GM23338 (cell line): ENCODE data around the gene NTM. TPM values are rescaled to one million over a fixed set of nuclear protein-coding genes. Genes with fewer than 3 reads are reported as not detected.

Source experiments
- ATAC-seq: fragments of 200-7000 bp; cut with Tn5 transposase; 3 replicates; pipeline ENCODE4 v1.9.1; 2020
- DNase-seq: peaks from one replicate; pipeline ENCODE4 v3.0.0-alpha.2; 2015; ENCODE audit warnings: low spot score
- H2AFZ ChIP-seq: fragments of 200-600 bp; sonication (generic); 2 replicates; pipeline ENCODE4 v1.8.0; 2016; ENCODE audit warnings: antibody characterized with exemption, mild to moderate bottlenecking, moderate library complexity
- H3F3A ChIP-seq: fragments of 200-600 bp; sonication (generic); replicated peaks from 2 replicates; pipeline ENCODE4 v1.8.0; 2017; ENCODE audit warnings: antibody characterized with exemption, mixed run types, low read depth
- H3K27ac ChIP-seq: fragments of 200-600 bp; sonication (generic); 2 replicates; pipeline ENCODE4 v1.6.1; 2016; ENCODE audit warnings: low read depth
- H3K27me3 ChIP-seq: fragments of 200-600 bp; sonication (generic); 2 replicates; pipeline ENCODE4 v1.8.0; 2016; ENCODE audit warnings: mild to moderate bottlenecking, mixed run types, moderate library complexity; ENCODE audit not compliant: insufficient read depth
- H3K36me3 ChIP-seq: fragments of 200-600 bp; sonication (generic); 2 replicates; pipeline ENCODE4 v1.8.0; 2016; ENCODE audit warnings: mild to moderate bottlenecking; ENCODE audit not compliant: insufficient read depth
- H3K4me1 ChIP-seq: fragments of 200-600 bp; sonication (generic); 2 replicates; pipeline ENCODE4 v1.8.0; 2016; ENCODE audit warnings: mild to moderate bottlenecking, moderate library complexity; ENCODE audit not compliant: insufficient read depth
- H3K4me2 ChIP-seq: fragments of 200-600 bp; sonication (generic); 2 replicates; pipeline ENCODE4 v1.7.1; 2017; ENCODE audit warnings: mixed run types
- H3K4me3 ChIP-seq: fragments of 200-600 bp; sonication (generic); 2 replicates; pipeline ENCODE4 v1.6.1; 2016; ENCODE audit warnings: mixed run types
- H3K79me2 ChIP-seq: fragments of 200-600 bp; sonication (generic); replicated peaks from 2 replicates; pipeline ENCODE4 v1.8.0; 2017; ENCODE audit warnings: mild to moderate bottlenecking; ENCODE audit not compliant: insufficient read depth
- H3K9me2 ChIP-seq: fragments of 200-600 bp; sonication (generic); 2 replicates; pipeline ENCODE4 v1.8.0; 2017; ENCODE audit not compliant: insufficient read depth
- H4K20me1 ChIP-seq: fragments of 200-600 bp; sonication (generic); replicated peaks from 2 replicates; pipeline ENCODE4 v1.8.0; 2017; ENCODE audit warnings: mild to moderate bottlenecking; ENCODE audit not compliant: insufficient read depth
- H3K27ac Mint-ChIP-seq: 2 replicates; pipeline ENCODE4 v1.8.0; 2020; ENCODE audit warnings: inconsistent platforms, mild to moderate bottlenecking, moderate library complexity, mixed read lengths
- H3K27me3 Mint-ChIP-seq: 3 replicates; pipeline ENCODE4 v1.8.0; 2022; ENCODE audit warnings: low read depth, mild to moderate bottlenecking, moderate library complexity, mixed read lengths, inconsistent platforms; ENCODE audit not compliant: insufficient read depth, poor library complexity
- H3K36me3 Mint-ChIP-seq: 3 replicates; pipeline ENCODE4 v1.8.0; 2021; ENCODE audit warnings: low read depth, mild to moderate bottlenecking, inconsistent platforms, moderate library complexity, mixed read lengths
- H3K4me1 Mint-ChIP-seq: 3 replicates; pipeline ENCODE4 v1.8.0; 2020; ENCODE audit warnings: mild to moderate bottlenecking, inconsistent platforms, mixed read lengths
- H3K4me3 Mint-ChIP-seq: 3 replicates; pipeline ENCODE4 v1.8.0; 2021; ENCODE audit warnings: moderate library complexity, mild to moderate bottlenecking, inconsistent platforms, mixed read lengths
- H3K9me3 Mint-ChIP-seq: 3 replicates; pipeline ENCODE4 v1.8.0; 2020; ENCODE audit warnings: moderate library complexity, mild to moderate bottlenecking, inconsistent platforms, mixed read lengths
- CREB1 ChIP-seq: fragments of 250-450 bp; sonication (Bioruptor Pico); IDR thresholded peaks from 2 replicates; pipeline ENCODE4 v1.5.0; 2020; ENCODE audit warnings: low read depth, mild to moderate bottlenecking, moderate library complexity
- CTCF ChIP-seq, 2 experiments: fragments of 200-600 bp in 1 of 2; sonication (generic) in 1 of 2; conservative IDR thresholded peaks; 2 replicates each; pipeline versions ENCODE4 v1.5.1 to v1.6.1; 2016 to 2017; ENCODE audit warnings: antibody characterized with exemption in 2 of 2, low read depth in 2 of 2, mild to moderate bottlenecking in 2 of 2, moderate library complexity in 1 of 2
- EZH2 ChIP-seq: fragments of 200-600 bp; sonication (generic); IDR thresholded peaks from one replicate; pipeline ENCODE4 v1.8.0; 2017; ENCODE audit warnings: antibody characterized with exemption, mild to moderate bottlenecking, low read depth; ENCODE audit not compliant: unreplicated experiment
- EZH2phosphoT487 ChIP-seq: fragments of 200-600 bp; sonication (generic); IDR thresholded peaks from one replicate; pipeline ENCODE4 v1.8.1; 2018; ENCODE audit warnings: antibody characterized with exemption; ENCODE audit not compliant: unreplicated experiment
- NANOG ChIP-seq: IDR thresholded peaks from 2 replicates; pipeline ENCODE4 v1.6.1; 2016; ENCODE audit warnings: antibody characterized with exemption, borderline replicate concordance
- POLR2AphosphoS5 ChIP-seq: IDR thresholded peaks from 2 replicates; pipeline ENCODE4 v1.6.1; 2016; ENCODE audit warnings: antibody characterized with exemption, low read depth
- REST ChIP-seq: IDR thresholded peaks from one replicate; pipeline ENCODE4 v1.6.1; 2018; ENCODE audit warnings: antibody characterized with exemption; ENCODE audit not compliant: unreplicated experiment
- STAT1 ChIP-seq: IDR thresholded peaks from one replicate; pipeline ENCODE4 v1.6.1; 2016; ENCODE audit warnings: antibody characterized with exemption; ENCODE audit not compliant: unreplicated experiment
- ZNF114 ChIP-seq: fragments of 250-450 bp; sonication (Bioruptor Pico); IDR thresholded peaks from 2 replicates; pipeline ENCODE4 v1.5.0; 2020; ENCODE audit warnings: mild to moderate bottlenecking, moderate library complexity
- polyA plus RNA-seq: library from polyadenylated mRNA; unstranded; fragments of >200 nt; fragmentation: Nextera tagmentation; extraction: Ambion mirVana; gene quantifications from 2 replicates; pipeline ENCODE4 v1.2.1, GENCODE V29; 2016
- total RNA-seq: library from RNA; depleted of rRNA; stranded (reverse); fragments of >200 nt; shearing (Covaris generic); gene quantifications from 2 replicates; pipeline ENCODE4 v1.2.3, GENCODE V29; 2014

Gene NTM
- total and polyA plus RNA-seq, 2 experiments from 2014 or later, result 10.6 to 14.6 TPM

- Mint-ChIP-seq H3K4me3 (no peak overlapping the region), H3K9me3 (no peaks in the 10 kb centered on the region), H3K27me3 (peaks cover 6% of the 10 kb centered on the region), H3K27ac (no peak overlapping the region), H3K36me3 (no peaks in the 10 kb centered on the region), H3K4me1 (peaks cover 59% of the 10 kb centered on the region)
- Histone ChIP-seq H2AFZ (no peak overlapping the region), H3K4me2 (no peak overlapping the region), H3K79me2 (no peaks in the 10 kb centered on the region), H3K27ac (no peak overlapping the region), H3K36me3 (no peaks in the 10 kb centered on the region), H3F3A (no peaks in the 10 kb centered on the region), H3K4me1 (peaks cover 38% of the 10 kb centered on the region), H3K27me3 (no peaks in the 10 kb centered on the region), H3K9me2 (no peaks in the 10 kb centered on the region), H4K20me1 (no peaks in the 10 kb centered on the region), H3K4me3 (no peak overlapping the region)
- DNase-seq, result no peak
- no peak for ATAC-seq
- TF ChIP-seq NANOG (no peak), POLR2AphosphoS5 (no peak), REST (no peak), ZNF114 (CRISPR knock-in tag) (no peak)
Measured at GRCh38 chr11:131642756-131643531, 272.5 kb downstream of the NTM start.

- Histone ChIP-seq H3K4me3 (no peak overlapping the region), H3K27me3 (no peaks in the 10 kb centered on the region), H4K20me1 (no peaks in the 10 kb centered on the region), H3K27ac (no peak overlapping the region), H2AFZ (no peak overlapping the region), H3K9me2 (no peaks in the 10 kb centered on the region; the same call in 1 of the 2 replicates), H3K4me1 (peaks cover 38% of the 10 kb centered on the region), H3K4me2 (no peak overlapping the region), H3F3A (no peaks in the 10 kb centered on the region), H3K79me2 (no peaks in the 10 kb centered on the region), H3K36me3 (no peaks in the 10 kb centered on the region)
- Mint-ChIP-seq H3K36me3 (no peaks in the 10 kb centered on the region), H3K4me1 (peaks cover 56% of the 10 kb centered on the region), H3K27ac (no peak overlapping the region), H3K4me3 (no peak overlapping the region), H3K27me3 (peaks cover 6% of the 10 kb centered on the region), H3K9me3 (no peaks in the 10 kb centered on the region)
- DNase-seq, result no peak
- no peak for ATAC-seq
- no peak for TF ChIP-seq CREB1 (CRISPR knock-in tag)
- TF ChIP-seq EZH2, result no peak
- TF ChIP-seq CTCF (conservative IDR thresholded peaks at IDR 0.05; ENCODE audit: low read depth in 2 of 2), result no peak
- TF ChIP-seq STAT1, result no peak
- no peak for TF ChIP-seq ZNF114 (CRISPR knock-in tag)
- no peak for TF ChIP-seq POLR2AphosphoS5
- TF ChIP-seq EZH2phosphoT487, result no peak
Measured at GRCh38 chr11:131644204-131644795, 273.9 kb downstream of the NTM start.
